Stimulated activated CD4-positive, alpha-beta T cell treated with anti-CD3 and anti-CD28 coated beads, Interleukin-1b, Interleukin-23, amount 100 ng/mL, for 1 hour (primary cell): Measurements from ENCODE around the gene ZNF865.
A peak's percentile ranks its signal among the peaks of the same experiment; 100 is the strongest.

Source experiments
- DNase-seq, 2 donors: peaks; one replicate each; pipeline ENCODE4 v3.0.0-alpha.2; 2020; ENCODE audit warnings: low read depth in 2 of 2

The ZNF865 gene

DNA sequence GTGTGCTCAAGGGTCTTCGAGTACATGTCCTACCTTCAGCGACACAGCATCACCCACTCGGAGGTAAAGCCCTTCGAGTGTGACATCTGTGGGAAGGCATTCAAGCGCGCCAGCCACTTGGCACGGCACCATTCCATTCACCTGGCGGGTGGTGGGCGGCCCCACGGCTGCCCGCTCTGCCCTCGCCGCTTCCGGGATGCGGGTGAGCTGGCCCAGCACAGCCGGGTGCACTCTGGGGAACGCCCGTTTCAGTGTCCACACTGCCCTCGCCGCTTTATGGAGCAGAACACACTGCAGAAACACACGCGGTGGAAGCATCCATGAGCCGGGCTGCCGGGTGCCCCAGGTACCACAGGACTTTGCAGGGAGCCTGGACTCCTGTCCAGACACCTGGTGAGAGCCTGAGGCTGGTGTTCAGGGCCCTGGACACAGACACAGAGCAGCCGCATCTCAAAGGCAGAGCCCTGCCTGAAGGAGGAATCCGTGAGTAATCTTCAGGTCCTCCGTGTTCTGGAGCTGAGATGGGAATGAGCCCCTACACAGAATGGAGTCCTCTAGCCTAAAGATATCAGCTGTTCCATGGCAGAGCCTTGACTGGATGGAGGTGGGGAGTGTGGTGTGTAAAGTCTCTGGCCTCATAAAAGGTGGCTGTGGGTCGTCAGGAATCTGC lies 39.5 kb downstream of the ZNF865 start:
- no peak for DNase-seq

DNA sequence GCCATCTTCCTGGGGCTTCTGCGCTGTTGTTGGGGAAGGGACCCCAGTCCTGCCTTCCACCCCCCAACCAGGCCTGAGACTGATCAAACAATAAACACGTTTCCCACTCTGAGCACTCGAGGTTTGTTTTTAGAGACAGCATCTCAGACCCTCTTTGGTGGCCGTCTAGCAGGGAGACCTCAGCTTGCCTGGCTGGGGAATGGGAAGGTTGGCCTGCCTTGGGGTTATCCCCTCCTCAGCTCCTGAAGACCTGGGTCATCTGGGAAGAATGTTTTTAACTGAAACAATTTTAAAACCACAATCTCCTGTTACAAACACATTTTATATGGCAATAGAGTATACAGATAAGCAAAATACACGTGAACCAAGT lies 40.0 kb downstream of the ZNF865 start:
- DNase-seq, result no peak

DNA sequence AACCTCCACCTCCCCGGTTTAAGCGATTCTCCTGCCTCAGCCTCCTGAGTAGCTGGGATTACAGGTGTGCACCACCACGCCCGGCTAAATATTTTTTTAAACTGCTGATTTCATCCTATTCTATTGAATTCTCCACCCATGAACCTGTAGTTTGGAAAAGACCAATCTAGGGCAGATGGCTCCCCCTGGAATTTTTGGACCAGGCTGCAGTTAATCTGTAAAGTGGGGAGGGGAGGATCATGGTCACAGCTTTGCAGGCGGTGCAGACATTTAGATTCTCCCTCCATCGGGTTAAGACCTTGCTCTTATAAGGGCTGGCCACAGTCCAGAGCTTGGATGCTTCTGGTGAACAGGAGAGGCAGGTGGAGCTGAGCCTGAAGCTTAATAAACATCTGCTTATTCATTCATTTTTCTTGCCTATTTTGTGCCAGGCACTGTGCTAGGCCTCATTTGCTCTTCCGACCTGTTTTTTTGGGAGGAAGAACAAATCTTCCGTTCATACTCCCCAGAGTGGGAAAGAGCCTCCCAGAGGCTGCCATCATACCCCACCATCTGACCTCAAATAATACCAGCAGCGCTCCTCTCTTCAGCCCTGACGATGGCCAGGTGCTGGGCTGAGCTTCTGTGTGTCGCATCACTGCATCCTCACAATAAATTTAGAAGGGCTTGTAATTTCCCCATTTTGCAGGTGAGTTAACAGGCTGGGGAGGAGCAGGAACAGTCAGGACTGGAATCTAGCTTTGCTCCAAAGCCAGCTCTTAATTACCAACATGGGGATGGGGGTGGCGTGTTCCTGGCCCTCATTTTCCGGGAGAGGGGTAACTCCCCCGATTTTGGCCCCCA lies 41.7 kb downstream of the ZNF865 start:
- DNase-seq, result no peak

DNA sequence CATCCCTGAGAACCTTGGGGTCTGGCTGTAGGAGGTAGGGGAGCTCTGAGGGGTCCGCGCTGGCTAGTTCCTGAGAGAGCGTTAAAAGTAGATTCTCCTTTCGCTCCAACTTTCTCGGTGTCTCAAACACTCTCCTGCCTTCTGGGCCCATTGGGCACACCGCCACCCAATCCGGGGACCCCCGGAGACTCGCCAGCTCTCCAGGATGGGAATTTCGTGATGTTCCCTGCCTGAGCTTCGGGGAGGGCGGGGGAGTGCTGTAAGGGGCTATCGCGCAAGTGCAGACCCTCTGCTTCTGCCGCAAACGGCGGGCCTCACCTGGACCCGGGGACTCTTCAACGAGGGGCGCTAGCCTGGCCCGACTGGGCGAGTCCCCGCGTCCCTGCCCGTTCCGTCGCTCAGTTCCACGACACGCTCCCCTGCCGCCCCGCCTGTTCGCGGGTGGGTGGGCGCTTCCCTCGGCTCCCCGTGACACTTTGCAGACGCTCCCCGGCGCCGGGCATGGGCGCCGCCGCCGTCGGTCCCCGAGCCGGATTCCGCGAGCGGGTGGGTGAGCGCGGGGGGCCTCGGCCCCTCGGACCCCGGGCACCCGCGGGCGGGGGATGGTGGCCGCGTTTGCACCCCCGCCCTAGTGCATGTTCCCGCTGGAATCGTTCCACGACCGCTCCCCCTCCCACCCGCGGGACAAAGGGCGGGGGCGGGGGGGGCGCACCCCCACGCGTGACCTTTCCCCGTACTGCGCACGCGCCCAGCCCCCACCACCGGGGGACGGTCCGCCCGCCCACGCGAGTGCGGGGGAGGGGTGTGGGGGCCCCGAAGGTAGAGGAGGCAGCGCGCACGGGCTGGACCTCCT lies 42.5 kb downstream of the ZNF865 start, which contains the start of gene CCDC106:
Gene CCDC106, plus strand, starts transcription at position 481 of the 853 bp plus-strand sequence. CDS start 835 bp downstream, outside the sequence.
- no peak for DNase-seq

DNA sequence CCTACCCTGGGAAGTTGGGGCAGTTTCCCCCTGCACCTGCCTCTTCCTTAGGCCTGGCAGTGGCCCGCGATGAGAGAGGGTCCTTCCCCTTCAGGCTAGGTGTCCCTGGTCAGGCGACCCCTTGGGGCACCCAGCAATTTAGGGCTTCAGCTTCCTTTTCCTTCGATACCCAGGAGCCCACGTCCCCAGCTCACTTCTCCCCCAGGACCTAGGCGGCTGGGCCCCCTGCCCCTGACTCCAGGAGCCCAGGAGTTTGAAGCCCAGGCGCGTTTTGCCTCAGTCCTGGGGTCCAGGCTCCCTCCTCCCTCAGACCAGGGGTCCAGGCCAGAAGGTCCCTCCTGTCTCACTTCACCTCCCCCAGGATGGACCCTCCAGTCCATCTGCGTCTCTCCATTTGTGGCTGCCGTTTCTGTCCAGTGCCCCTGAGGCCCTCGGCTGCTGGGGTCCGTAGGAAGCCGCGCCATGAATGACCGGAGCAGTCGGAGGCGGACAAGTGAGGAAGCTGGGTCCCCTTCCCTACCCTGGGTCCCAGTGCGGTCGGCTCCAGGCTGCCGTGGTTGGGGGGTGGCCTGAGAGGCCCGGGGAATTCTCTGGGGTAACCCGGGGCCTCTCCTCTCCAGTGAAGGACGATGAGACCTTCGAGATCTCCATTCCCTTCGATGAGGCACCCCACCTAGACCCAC lies 43.3 kb downstream of the ZNF865 start:
- no peak for DNase-seq

DNA sequence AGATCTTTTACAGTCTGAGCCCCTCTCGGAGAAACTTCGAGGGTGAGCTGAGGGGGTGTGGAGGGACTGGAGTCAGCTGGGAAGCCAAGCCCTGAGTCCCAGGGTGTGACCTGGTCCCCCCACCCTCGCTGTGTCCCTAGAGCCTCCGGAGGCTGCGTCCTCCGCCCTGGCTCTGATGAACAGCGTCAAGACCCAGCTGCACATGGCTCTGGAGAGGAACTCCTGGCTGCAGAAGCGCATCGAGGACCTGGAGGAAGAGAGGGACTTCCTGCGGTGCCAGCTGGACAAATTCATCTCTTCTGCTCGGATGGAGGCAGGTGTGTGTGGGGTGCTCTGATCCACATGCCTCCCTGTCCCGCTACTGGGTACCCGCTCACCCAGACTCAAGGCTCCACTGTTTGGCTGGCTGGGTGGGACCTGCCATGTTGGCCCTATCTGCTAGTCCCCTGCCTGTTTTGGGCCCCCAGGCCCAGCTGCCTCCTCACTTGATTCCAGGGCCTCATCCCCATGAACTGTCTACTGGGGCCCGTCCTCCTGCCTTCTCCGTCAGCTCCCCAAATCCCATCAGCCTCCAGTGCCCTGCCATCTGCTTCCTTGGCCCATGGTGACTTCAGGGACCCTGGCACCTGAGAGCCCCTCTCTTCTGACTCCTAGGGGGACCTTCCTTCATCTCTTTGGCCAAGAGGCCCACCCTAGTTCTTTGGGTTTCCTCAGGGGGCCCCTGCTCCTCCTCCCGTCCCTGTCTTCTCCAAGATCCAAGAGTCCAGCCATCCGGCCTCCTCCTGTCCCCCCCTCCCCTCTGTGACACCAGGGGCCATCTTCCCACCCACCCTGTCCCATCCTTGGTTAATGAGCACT lies 44.0 kb downstream of the ZNF865 start:
- DNase-seq, result no peak

DNA sequence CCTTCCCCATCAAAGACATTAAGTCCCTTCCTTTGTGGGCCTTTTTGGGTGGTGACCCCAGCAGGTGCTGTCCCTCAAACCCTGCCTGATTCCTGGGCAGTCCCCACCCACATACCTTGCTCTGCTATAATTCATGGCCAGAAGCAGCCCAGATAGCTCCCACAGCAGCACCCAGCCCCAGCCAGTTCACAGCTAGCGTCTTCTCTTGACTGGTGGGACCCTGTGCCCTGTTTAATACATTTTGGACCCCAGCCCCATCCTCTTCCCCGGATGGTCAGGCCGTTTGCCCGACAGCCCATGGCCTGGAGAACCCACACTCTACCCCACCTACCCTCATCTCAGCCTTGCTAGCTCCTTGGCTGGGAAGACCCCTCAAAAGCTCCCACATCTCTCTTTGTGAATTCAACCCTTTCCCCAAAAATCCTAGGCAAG lies 44.7 kb downstream of the ZNF865 start:
- DNase-seq, result no peak

DNA sequence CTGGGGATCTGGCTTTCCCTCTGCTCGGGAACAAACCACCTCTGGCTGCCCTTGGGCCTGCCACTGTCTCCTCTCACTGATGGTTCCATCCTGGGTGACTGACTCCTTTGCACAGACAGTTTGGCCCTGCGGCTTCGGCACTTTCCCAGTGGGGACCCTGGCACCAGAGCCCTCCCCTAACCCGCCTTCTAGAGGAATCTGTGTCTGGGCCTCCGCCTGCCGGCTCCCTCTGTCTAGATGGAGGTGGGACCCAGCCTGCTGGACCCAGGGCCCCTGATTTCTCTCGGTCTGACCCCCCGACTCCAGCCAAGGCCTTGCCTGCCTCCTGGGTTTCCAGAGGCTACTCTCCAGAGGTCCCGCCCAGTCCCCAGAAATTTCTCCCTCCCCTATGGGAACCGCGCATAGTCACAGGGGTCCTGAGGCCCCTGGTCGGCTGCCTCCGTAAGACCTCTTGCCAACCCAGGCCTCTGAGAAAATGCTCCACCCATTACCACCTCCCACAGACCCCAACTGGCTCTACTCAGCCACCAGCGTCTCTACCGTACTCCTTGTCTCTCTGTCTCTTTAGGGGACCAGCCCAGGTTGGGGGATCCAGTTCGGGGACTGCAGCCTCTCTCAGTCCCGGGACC lies 45.3 kb downstream of the ZNF865 start:
- DNase-seq, result no peak

DNA sequence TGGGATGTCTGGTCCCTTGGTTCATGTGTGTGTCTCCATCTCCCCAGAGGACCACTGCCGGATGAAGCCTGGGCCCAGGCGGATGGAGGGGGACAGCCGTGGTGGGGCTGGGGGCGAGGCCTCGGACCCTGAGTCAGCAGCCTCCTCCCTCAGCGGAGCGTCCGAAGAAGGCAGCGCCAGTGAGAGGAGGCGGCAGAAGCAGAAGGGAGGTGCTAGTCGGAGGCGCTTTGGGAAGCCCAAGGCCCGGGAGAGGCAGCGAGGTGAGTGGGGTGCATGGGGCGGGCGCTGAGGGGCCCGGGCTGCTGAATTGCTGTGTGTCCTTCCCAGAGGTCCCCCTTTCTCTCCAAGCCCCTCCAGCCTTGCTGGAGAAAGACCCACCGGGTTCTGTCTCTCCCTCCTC lies 45.8 kb downstream of the ZNF865 start:
- no peak for DNase-seq

DNA sequence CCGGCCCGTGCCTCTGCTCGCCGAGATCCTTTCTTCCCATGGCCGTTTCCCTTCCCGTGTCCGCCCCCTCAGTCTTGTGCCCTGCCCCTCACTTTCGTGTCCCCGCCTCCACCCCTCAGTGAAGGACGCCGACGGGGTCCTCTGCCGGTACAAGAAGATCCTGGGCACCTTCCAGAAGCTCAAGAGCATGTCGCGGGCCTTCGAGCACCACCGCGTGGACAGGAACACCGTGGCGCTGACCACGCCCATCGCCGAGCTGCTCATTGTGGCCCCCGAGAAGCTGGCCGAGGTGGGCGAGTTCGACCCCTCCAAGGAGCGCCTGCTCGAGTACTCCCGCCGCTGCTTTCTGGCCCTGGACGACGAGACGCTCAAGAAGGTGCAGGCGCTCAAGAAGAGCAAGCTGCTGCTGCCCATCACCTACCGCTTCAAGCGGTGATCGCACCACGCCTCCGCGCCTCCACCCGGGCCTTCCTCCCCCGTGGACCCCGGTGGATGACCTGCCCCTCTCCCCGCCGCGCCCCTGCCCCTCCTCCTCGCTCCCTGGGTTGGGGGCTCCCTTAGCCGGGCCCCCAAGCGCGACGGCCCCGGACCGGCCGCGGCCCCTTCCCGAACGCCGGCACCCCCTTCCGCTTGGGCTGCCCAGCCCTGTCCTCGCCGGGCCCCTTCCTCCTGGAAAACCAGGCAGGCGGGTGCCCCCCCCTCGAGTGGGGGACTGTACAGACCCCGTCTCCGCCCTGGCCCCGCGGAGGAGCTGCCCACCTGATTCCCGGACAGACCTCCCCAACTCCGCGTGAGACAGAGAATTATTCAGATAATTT lies 47.1 kb downstream of the ZNF865 start:
- DNase-seq, result no peak

DNA sequence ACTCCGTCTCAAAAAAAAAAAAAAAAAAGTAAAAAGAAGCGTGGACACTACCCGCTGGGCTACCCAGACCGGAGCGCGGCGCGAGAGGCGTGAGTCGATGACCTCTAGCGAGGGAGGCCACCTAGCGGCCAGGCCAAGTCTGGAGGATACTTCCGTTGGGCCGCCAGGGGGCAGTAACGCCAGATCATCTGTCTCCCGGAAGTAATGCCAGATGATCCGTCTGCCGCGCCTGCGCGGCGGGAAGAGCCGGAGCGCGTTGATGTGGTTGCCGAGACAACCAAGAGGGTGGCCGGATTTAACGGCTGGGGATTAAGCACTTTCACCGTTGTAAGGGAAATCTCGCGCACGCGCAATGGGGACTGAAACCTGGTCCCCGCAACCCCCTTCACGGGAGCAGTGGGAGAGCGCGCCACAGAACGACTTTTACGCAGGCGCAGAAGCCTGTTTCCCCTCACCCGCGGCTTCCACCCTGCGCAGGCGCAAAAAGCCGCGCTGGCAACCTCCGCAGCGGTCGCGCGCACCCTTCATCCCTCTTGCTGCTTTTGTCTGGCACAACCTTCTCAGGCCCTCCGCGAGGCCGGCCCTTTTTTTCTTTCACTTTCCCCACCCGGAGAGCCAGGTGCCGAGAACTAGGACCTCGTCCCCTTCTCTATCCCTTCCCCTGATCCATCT lies 48.3 kb downstream of the ZNF865 start:
- peak; percentile 93 to 98 for DNase-seq

DNA sequence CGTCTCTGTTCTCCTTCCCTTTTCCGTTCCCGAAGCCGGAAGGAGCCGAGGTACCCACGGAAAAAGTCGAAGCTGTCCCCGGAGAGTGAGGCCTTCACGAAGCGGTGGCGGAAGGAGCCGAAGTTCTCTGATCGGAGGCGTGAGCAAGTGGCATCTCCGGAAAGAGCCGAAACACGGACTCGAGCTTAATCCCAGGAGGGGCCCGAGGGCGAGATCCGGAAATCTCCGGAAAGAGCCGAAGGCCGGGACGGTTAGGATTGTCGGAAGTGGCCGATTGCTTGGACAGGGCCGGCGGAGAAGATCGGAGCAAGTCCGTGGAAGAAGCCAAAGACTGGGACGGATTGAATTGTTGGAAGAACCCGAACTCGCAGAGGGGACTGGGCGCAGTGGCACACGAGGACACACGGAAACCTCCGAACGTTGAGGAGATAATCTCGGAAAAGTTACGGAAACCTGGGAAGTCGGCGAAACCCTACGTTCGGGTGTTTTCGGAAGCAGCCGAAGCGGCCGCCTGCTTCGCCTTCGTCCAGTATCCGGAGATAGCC lies 48.9 kb downstream of the ZNF865 start:
- DNase-seq, result peak; percentile 95 to 96

DNA sequence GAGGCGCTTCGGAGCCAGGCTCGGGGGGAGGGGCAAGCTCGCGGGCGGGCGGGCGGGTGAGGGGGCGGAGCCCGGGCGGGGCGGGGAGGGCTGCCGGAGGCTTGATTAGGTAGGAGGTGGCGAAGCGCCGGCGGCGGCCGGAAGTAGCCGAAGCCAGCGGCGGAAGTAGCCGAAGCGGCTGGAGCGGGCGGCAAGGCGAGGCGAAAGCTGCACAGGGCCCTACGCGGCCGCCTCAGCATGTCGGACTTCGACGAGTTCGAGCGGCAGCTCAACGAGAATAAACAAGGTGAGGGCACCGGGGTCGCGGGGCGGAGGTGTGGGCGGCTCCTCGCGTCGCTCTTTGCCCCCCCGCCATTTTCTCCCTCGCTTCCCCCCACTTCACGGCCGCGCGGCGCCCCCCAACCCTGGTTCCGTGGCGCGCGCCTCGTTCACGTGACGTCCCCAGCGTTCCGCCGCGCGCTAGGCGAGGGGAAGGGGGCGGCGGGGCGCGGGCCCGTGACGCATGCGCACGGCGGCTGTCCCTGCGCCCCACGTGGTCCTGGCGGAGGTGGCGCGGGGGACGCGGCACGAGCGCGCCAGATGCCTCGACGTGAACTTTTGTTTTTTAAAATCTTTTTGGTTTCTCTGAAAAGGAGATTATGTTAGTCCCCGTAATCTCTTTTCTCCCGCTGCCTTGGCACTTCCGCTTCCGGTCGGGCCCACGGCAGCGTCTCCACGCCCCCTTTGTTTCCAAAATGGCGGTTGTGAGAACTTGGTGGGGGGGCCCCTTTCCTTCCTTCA lies 49.6 kb downstream of the ZNF865 start, which contains the start of gene U2AF2:
Gene U2AF2, plus strand, starts transcription at position 168 of the 780 bp plus-strand sequence. Its CDS starts 70 bp downstream, at position 238.
- peak; percentile 94 to 98 for DNase-seq

DNA sequence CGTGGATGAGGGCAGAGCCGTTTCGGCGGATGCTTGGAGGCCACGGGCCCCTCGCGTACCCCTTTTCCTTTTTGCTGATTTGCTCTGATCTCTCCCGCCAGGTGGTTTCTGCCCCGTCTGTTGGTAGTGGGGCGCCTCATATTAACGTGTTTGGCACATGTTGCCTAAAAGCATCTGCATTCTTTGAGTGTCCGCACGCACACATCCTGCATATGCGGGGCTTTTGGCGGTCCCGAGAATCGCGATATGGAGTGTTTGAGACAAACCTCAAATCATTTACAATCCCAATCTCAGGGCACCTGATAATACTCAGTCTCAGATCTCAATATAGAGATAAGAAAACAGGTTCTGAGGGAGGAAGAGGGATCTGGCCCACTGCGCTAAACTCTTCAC lies 50.2 kb downstream of the ZNF865 start:
- no peak for DNase-seq

DNA sequence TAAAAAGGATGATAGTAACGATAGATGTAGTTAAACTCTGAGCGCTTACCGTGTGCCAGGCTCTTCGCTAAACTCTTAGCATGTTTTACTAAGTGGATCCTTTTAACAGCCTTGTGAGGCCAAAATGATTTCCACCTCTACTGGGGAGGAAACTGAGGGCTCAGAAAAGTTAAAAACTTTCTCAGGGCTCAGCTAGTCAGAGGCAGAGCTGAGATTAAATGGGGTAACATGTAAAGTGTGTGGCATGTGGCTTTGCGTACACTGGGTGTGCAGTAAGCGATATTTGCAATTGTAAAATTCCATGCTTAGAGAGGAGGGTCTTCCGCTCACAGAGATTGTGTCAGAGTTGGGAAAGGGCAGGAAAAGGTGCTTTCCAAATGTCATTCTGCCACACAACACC lies 51.1 kb downstream of the ZNF865 start:
- DNase-seq, result no peak

DNA sequence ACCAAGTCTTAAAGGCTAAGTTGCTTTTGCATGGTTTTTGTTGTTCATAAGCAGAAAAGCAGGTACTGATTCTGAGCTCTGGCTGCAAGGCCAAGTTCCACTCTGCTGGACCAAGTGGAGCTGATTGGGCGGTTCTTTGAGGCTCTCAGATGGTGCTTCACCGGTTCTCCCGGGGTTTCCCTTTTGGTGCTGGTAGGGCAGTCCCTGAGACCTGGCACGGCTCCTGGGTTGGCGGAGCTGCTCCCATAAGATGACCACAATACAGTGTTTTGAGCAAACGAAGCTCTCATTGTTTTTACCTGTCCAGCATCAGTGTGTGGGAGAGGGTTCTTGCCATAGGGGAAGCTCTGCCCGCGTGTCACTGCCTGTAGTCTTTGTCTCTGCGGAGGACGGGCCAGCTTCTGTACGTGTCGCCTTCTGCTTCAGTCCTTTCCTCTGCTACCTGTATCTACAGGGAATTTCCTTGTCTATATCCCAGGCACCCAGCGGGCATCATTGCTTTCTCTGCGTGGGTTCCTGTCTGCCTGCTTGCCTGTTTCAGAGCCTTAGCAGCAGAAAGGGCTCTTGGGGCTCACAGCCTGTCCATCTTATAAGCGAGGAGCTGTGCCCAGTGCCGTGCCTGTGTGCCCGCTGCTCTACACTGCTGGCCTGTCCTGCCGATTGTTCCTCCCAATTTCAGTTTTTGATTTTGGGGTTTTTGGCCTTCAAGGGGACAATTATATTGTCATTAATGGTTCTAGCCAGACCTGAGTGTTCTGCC lies 51.7 kb downstream of the ZNF865 start:
- no peak for DNase-seq
